ENCODE measurements around the gene NDRG4.

- TF ChIP-seq, protein P1, sequence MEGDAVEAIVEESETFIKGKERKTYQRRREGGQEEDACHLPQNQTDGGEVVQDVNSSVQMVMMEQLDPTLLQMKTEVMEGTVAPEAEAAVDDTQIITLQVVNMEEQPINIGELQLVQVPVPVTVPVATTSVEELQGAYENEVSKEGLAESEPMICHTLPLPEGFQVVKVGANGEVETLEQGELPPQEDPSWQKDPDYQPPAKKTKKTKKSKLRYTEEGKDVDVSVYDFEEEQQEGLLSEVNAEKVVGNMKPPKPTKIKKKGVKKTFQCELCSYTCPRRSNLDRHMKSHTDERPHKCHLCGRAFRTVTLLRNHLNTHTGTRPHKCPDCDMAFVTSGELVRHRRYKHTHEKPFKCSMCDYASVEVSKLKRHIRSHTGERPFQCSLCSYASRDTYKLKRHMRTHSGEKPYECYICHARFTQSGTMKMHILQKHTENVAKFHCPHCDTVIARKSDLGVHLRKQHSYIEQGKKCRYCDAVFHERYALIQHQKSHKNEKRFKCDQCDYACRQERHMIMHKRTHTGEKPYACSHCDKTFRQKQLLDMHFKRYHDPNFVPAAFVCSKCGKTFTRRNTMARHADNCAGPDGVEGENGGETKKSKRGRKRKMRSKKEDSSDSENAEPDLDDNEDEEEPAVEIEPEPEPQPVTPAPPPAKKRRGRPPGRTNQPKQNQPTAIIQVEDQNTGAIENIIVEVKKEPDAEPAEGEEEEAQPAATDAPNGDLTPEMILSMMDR (IDR thresholded peaks at IDR 0.05), result no peak
- no peak for TF ChIP-seq POLR2A (IDR thresholded peaks at IDR 0.05)
These were observed 41.8 kb downstream of the NDRG4 start for GRCh38 chr16:58541711-58542110.
